Ishikawa (cell line): ENCODE results near the gene KRT71.

Experiments
- CEBPB ChIP-seq: IDR thresholded peaks from 2 replicates; pipeline ENCODE4 v1.6.1; 2012
- CREB1 ChIP-seq: IDR thresholded peaks from 2 replicates; pipeline ENCODE4 v1.6.1; 2012; ENCODE audit warnings: low read depth
- EGR1 ChIP-seq: IDR thresholded peaks from 2 replicates; pipeline ENCODE4 v1.6.1; 2012
- EP300 ChIP-seq: IDR thresholded peaks from 2 replicates; pipeline ENCODE4 v1.6.1; 2012; ENCODE audit warnings: borderline replicate concordance
- FOXM1 ChIP-seq: IDR thresholded peaks from 2 replicates; pipeline ENCODE4 v1.6.1; 2012; ENCODE audit warnings: low read depth, borderline replicate concordance
- MAX ChIP-seq: IDR thresholded peaks from 2 replicates; pipeline ENCODE4 v1.6.1; 2012
- NFIC ChIP-seq: IDR thresholded peaks from 2 replicates; pipeline ENCODE4 v1.6.1; 2012
- RAD21 ChIP-seq: IDR thresholded peaks from 2 replicates; pipeline ENCODE4 v1.6.1; 2012; ENCODE audit warnings: low read depth
- REST ChIP-seq: IDR thresholded peaks from 2 replicates; pipeline ENCODE4 v1.6.1; 2012; ENCODE audit warnings: low read depth, mild to moderate bottlenecking
- TAF1 ChIP-seq: IDR thresholded peaks from 2 replicates; pipeline ENCODE4 v1.6.1; 2012; ENCODE audit warnings: low read depth, mild to moderate bottlenecking
- TCF12 ChIP-seq: IDR thresholded peaks from 2 replicates; pipeline ENCODE4 v1.6.1; 2012; ENCODE audit warnings: low read depth
- TEAD4 ChIP-seq: IDR thresholded peaks from 2 replicates; pipeline ENCODE4 v1.6.1; 2012
- USF1 ChIP-seq: IDR thresholded peaks from 2 replicates; pipeline ENCODE4 v1.6.1; 2012
- YY1 ChIP-seq: IDR thresholded peaks from 2 replicates; pipeline ENCODE4 v1.6.1; 2012; ENCODE audit warnings: low read depth
- ZBTB7A ChIP-seq: IDR thresholded peaks from 2 replicates; pipeline ENCODE4 v1.6.1; 2012; ENCODE audit warnings: low read depth

Gene KRT71

GRCh38 chr12:52573306-52573705 lies 20.4 kb upstream of the KRT71 start:
- TF ChIP-seq RAD21 (no peak), TAF1 (no peak), MAX (no peak)

GRCh38 chr12:52570511-52570910 lies 17.6 kb upstream of the KRT71 start:
- TF ChIP-seq TAF1: no peak
- TF ChIP-seq TCF12: no peak
- TF ChIP-seq EGR1: no peak
- TF ChIP-seq CEBPB: no peak
- TF ChIP-seq TEAD4: no peak
- no peak for TF ChIP-seq CREB1
- TF ChIP-seq NFIC: no peak
- TF ChIP-seq MAX: no peak
- no peak for TF ChIP-seq REST
- TF ChIP-seq YY1: no peak
- no peak for TF ChIP-seq ZBTB7A
- TF ChIP-seq USF1: no peak
- TF ChIP-seq FOXM1: no peak
- TF ChIP-seq RAD21: no peak
- no peak for TF ChIP-seq EP300

- TF ChIP-seq EP300: no peak
- no peak for TF ChIP-seq USF1
- no peak for TF ChIP-seq TAF1
- TF ChIP-seq MAX: no peak
- no peak for TF ChIP-seq REST
- TF ChIP-seq CEBPB: no peak
- no peak for TF ChIP-seq ZBTB7A
- TF ChIP-seq TEAD4: no peak
- TF ChIP-seq YY1: no peak
- TF ChIP-seq FOXM1: no peak
These were observed 15.2 kb upstream of the KRT71 start for GRCh38 chr12:52568111-52568510.

GRCh38 chr12:52566847-52567291 lies 13.9 kb upstream of the KRT71 start:
- TF ChIP-seq TCF12: no peak
- no peak for TF ChIP-seq USF1
- no peak for TF ChIP-seq REST
- TF ChIP-seq CEBPB: no peak
- TF ChIP-seq EP300: no peak
- no peak for TF ChIP-seq TEAD4
- no peak for TF ChIP-seq FOXM1
- no peak for TF ChIP-seq CREB1
- no peak for TF ChIP-seq RAD21
- no peak for TF ChIP-seq MAX
